Astrocyte of the spinal cord (primary cell): ENCODE measurements around the gene TNIK.
"Not testable (repeated sequence)": the region's sequence is repeated elsewhere in the genome, so short reads cannot be mapped to it uniquely, and the experiment has no call there.

Source experiments
- DNase-seq: peaks from one replicate; pipeline ENCODE4 v3.0.0; 2011; ENCODE audit warnings: low read depth, low spot score
- H3K4me3 ChIP-seq: 2 replicates; pipeline ENCODE4 v1.5.1; 2011; ENCODE audit warnings: low read depth, mild to moderate bottlenecking, low read length, moderate library complexity
- CTCF ChIP-seq: IDR thresholded peaks from 2 replicates; pipeline ENCODE4 v1.5.1; 2012; ENCODE audit warnings: low read depth, mild to moderate bottlenecking, low read length, inconsistent platforms
- in situ Hi-C: cut with HindIII; loops from 2 replicates; pipeline ENCODE4 v1.10.0; 2017; ENCODE audit warnings: low sequenced_read_pairs

The TNIK gene

GRCh38 chr3:171451915-171452314 is 8.3 kb downstream of the TNIK start:
- DNase-seq, result no peak
- H3K4me3 ChIP-seq, result no peak overlapping the region
- TF ChIP-seq CTCF, result no peak
- in situ Hi-C loops, result no loop called here

- H3K4me3 ChIP-seq, DNase-seq, in situ Hi-C loops: not testable (repeated sequence)
These were observed 12.7 kb downstream of the TNIK start for GRCh38 chr3:171447579-171447891.

- H3K4me3 ChIP-seq, result no peak overlapping the region
- TF ChIP-seq CTCF, result no peak
- in situ Hi-C loops, result no loop called here
- DNase-seq, result peak; percentile 71
These were observed 13.2 kb downstream of the TNIK start for GRCh38 chr3:171446801-171447578.

GRCh38 chr3:171446301-171446700 is 13.9 kb downstream of the TNIK start:
- H3K4me3 ChIP-seq, result no peak overlapping the region
- no peak for DNase-seq
- in situ Hi-C loops, result no loop called here
- no peak for TF ChIP-seq CTCF

GRCh38 chr3:171445620-171446204 is 14.5 kb downstream of the TNIK start:
- in situ Hi-C loops, result no loop called here
- no peak for TF ChIP-seq CTCF
- no peak for DNase-seq
- no peak overlapping the region for H3K4me3 ChIP-seq

- no peak for TF ChIP-seq CTCF
- in situ Hi-C loops, result no loop called here
- H3K4me3 ChIP-seq, result no peak overlapping the region
- no peak for DNase-seq
These were observed 16.1 kb downstream of the TNIK start for GRCh38 chr3:171444001-171444690.
